Right lobe of liver (tissue), 6 donors: ENCODE measurements around the gene ZNF770. TPM values are rescaled to one million over a fixed set of nuclear protein-coding genes. Genes with fewer than 3 reads are reported as not detected.

Experiments
- ATAC-seq, 4 donors: fragments of 200-7000 bp; cut with Tn5 transposase; one replicate each; pipeline ENCODE4 v1.9.1; 2020; ENCODE audit warnings: mild to moderate bottlenecking in 4 of 4, moderate library complexity in 4 of 4
- DNase-seq, 3 donors: peaks; one replicate each; pipeline ENCODE4 v3.0.0-alpha.2; 2020
- H3K27ac ChIP-seq, 3 donors: fragments of 200-600 bp; one replicate each; pipeline ENCODE4 v1.8.0; 2022
- H3K27me3 ChIP-seq, 2 donors: fragments of 200-600 bp; one replicate each; pipeline ENCODE4 v1.8.0; 2022
- H3K36me3 ChIP-seq, 4 donors: fragments of 200-600 bp; sonication (generic) in 1 of 4; one replicate each; pipeline versions ENCODE4 v1.5.1 to v1.8.0; 2017 to 2022; ENCODE audit warnings: control low read depth in 1 of 4
- H3K4me1 ChIP-seq, 4 donors: fragments of 200-600 bp; sonication (generic) in 1 of 4; one replicate each; pipeline versions ENCODE4 v1.5.1 to v1.8.0; 2017 to 2022; ENCODE audit warnings: control low read depth in 1 of 4
- H3K4me3 ChIP-seq, 3 donors: fragments of 200-600 bp; one replicate each; pipeline ENCODE4 v1.8.0; 2022
- H3K9me3 ChIP-seq, 4 donors: fragments of 200-600 bp; sonication (generic) in 1 of 4; one replicate each; pipeline versions ENCODE4 v1.5.1 to v1.8.0; 2017 to 2022; ENCODE audit warnings: control low read depth in 1 of 4
- POLR2A ChIP-seq: fragments of 450-650 bp; IDR thresholded peaks from one replicate; pipeline ENCODE4 v1.6.1; 2017; ENCODE audit warnings: antibody characterized with exemption, mild to moderate bottlenecking
- WGBS: methylation state at CpG from one replicate; pipeline ENCODE4 v1.1.6; 2018; ENCODE audit warnings: low coverage, low lambda C conversion rate; ENCODE audit not compliant: insufficient coverage; ENCODE audit errors: missing lambda C conversion rate; 5-methylcytosine and 5-hydroxymethylcytosine counted together
- intact Hi-C, 2 donors: fragments of 100-400 bp; cut with DNase I; formaldehyde crosslinking; loops; one replicate each; pipeline versions ENCODE4 v1.11.2 to v1.14.1; 2022
- total RNA-seq, 6 experiments: library from RNA; depleted of rRNA in 2 of 6; stranded (reverse); fragments of >200 nt in 2 of 6; fragmentation: NEBNext Ultra II Directional in 3 of 6; extraction: Animal tissue kit (Norgen Biotek cat#: 25700) in 3 of 6; gene quantifications; one replicate each; pipeline versions ENCODE4 v1.1.0 to v1.2.4, GENCODE V29; 2016 to 2023
- TF ChIP-seq, protein P1 (sequence below), 4 donors: fragments of 200-600 bp in 3 of 4; fragments of 450-650 bp in 1 of 4; IDR thresholded peaks; one replicate each; pipeline versions ENCODE4 v1.5.1 to v1.8.0; 2016 to 2022; ENCODE audit warnings: antibody characterized with exemption in 4 of 4, mild to moderate bottlenecking in 2 of 4
- donor health status: DM: no; HTN: yes; CAD: no.
- donor health status: DM: no; HTN: no; CAD: no.
- donor health status: DM: no; HTN: no; CAD: no.
- donor health status: DM: no; HTN: yes; CAD: no.
- donor health status: DM: no; HTN: yes; CAD: no.

ZNF770 gene
- total RNA-seq, 6 experiments from 2014 or later, result 19.4 to 35.8 (median 24.8) TPM

DNA sequence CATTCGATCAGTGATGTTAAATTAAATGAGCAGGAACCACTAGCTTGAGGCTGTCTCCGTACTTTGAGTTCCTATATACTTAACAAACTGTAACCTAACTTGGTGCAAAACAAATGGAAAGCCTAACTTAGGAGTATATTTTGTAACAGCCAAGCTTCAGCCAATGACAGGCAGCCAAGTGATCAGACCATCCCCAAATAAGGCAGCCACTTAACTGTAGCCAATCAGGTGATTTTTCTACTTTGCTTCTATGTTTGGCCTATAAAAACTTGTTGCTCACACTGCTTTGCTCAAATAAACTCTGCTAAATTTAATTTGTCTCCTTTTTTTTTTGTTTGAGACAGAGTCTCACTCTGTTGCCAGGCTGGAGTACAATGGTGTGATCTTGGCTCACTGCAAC, 19.3 kb upstream of the ZNF770 start:
- Histone ChIP-seq H3K27ac (no peak overlapping the region), H3K36me3 (no peaks in the 10 kb centered on the region), H3K4me1 (no peaks in the 10 kb centered on the region), H3K27me3 (no peaks in the 10 kb centered on the region), H3K9me3 (no peaks in the 10 kb centered on the region), H3K4me3 (no peak overlapping the region)
- intact Hi-C loops, result no loop called here
- TF ChIP-seq POLR2A, result no peak
- TF ChIP-seq, protein P1, sequence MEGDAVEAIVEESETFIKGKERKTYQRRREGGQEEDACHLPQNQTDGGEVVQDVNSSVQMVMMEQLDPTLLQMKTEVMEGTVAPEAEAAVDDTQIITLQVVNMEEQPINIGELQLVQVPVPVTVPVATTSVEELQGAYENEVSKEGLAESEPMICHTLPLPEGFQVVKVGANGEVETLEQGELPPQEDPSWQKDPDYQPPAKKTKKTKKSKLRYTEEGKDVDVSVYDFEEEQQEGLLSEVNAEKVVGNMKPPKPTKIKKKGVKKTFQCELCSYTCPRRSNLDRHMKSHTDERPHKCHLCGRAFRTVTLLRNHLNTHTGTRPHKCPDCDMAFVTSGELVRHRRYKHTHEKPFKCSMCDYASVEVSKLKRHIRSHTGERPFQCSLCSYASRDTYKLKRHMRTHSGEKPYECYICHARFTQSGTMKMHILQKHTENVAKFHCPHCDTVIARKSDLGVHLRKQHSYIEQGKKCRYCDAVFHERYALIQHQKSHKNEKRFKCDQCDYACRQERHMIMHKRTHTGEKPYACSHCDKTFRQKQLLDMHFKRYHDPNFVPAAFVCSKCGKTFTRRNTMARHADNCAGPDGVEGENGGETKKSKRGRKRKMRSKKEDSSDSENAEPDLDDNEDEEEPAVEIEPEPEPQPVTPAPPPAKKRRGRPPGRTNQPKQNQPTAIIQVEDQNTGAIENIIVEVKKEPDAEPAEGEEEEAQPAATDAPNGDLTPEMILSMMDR (IDR thresholded peaks at IDR 0.05), result no peak
- ATAC-seq (no peak), DNase-seq (no peak)
- 81% methylated on average over 2 of the region's 2 CpGs for WGBS

DNA sequence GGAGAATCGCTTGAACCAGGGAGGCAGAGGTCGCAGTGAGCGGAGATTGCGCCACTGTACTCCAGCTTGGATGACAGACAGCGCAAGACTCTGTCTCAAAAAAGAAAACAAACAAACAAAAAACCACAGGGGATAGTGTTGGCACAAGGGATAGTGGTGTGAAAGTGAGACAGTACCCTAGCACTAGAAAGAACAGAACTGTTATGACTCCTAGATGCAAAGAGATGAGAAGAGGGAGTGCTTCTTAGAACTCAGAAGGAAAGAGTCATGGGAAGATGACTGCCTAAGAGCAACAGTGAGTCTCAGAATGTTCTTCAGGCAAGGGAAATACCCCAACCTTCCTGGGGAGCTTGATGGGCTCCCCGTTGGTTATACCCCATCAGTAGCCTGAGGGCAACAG, 17.8 kb upstream of the ZNF770 start:
- Histone ChIP-seq H3K27ac (no peak overlapping the region), H3K27me3 (no peaks in the 10 kb centered on the region), H3K9me3 (no peaks in the 10 kb centered on the region), H3K4me1 (no peaks in the 10 kb centered on the region), H3K36me3 (no peaks in the 10 kb centered on the region), H3K4me3 (no peak overlapping the region)
- no peak for ATAC-seq
- TF ChIP-seq POLR2A, result no peak
- TF ChIP-seq, protein P1 (IDR thresholded peaks at IDR 0.05), result no peak
- DNase-seq, result no peak
- intact Hi-C loops, result no loop called here
- 83% methylated on average over 6 of the region's 6 CpGs for WGBS

DNA sequence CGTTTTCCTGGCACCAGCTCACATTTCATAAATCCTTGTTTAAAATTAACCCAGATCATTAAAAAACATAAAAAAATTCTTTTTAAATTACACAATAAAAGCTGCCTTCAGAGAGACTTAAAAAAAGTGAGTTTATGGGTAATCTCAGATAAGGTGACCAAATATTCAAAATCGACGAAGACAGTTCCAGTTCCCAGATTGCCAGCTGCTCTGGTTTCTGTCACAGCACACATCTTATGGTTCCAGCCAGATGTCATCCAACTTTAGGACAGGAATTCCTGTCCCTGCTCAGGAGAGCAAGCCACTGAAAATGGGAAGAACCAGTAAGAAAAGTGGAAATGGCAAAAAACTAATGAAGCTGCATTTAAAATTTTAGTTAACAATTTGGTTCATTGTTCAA, 15.8 kb upstream of the ZNF770 start:
- 53% methylated on average over 3 of the region's 3 CpGs for WGBS
- no peak for DNase-seq
- Histone ChIP-seq H3K36me3 (no peaks in the 10 kb centered on the region), H3K9me3 (no peaks in the 10 kb centered on the region), H3K4me3 (no peak overlapping the region), H3K4me1 (no peaks in the 10 kb centered on the region), H3K27me3 (no peaks in the 10 kb centered on the region), H3K27ac (no peak overlapping the region)
- TF ChIP-seq, protein P1 (IDR thresholded peaks at IDR 0.05), result no peak
- TF ChIP-seq POLR2A, result no peak
- ATAC-seq, result no peak
- intact Hi-C loops, result no loop called here

DNA sequence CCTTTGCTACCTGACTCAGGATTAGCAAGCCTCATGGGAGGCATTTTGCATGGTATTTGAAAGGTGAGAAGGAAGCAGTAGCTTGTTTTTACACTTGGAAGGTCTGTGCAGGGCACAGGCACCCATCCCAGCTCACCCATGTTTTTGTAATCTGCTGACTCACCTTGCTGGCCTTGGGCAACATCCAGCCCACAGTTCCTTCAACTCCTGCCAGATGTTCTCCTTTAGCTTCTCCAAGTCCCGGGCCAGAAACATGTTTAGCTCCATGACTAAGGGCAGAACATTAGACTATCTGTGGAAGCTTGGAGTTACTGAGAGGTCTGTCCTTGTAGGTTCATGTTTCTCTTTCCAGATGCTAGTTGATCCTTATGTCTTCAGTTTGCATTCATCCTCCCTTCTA, 12.4 kb upstream of the ZNF770 start:
- H3K4me3 ChIP-seq, result no peak overlapping the region
- no peaks in the 10 kb centered on the region for H3K4me1 ChIP-seq
- H3K36me3 ChIP-seq, result no peaks in the 10 kb centered on the region
- ATAC-seq, result peak in 3 of 4 donors; percentile 9 to 89 (median 83)
- WGBS, result 17% methylated on average over 1 of the region's 1 CpG
- no peaks in the 10 kb centered on the region for H3K9me3 ChIP-seq
- no peak overlapping the region for H3K27ac ChIP-seq
- DNase-seq, result peak in 2 of 3 donors; percentile 25 to 53
- TF ChIP-seq POLR2A, result no peak
- TF ChIP-seq, protein P1 (IDR thresholded peaks at IDR 0.05), result no peak
- H3K27me3 ChIP-seq, result no peaks in the 10 kb centered on the region
- intact Hi-C loops, result no loop called here

DNA sequence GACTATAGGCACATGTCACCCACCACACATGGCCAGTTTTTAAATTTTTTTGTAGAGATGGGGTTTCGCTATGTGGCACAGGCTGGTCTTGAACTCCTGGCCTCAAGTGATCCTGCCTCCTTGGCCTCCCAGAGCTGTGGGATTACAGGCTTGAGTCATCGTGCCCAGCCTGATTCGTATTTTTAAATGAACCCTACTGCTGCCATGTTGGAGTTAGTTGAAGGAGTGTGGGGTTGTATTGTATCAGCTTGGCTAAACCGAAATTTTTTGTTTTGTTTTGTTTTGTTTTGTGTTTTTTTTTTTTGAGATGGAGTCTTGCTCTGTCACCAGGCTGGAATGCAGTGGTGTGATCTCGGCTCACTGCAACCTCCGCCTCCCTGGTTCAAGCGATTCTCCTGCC, 11.8 kb upstream of the ZNF770 start:
- WGBS, result 90% methylated on average over 6 of the region's 7 CpGs

More for the DNA sequence above, 11.8 kb upstream of the ZNF770 start:
- Histone ChIP-seq H3K36me3 (no peaks in the 10 kb centered on the region), H3K4me3 (no peak overlapping the region), H3K27ac (no peak overlapping the region), H3K27me3 (no peaks in the 10 kb centered on the region), H3K9me3 (no peaks in the 10 kb centered on the region), H3K4me1 (no peaks in the 10 kb centered on the region)
- TF ChIP-seq, protein P1 (IDR thresholded peaks at IDR 0.05), result no peak
- no peak for TF ChIP-seq POLR2A
- intact Hi-C loops, result no loop called here
- no peak for DNase-seq
- ATAC-seq, result no peak
